NB4 (cell line): ENCODE data around the gene GRID1.

Source experiments
- DNase-seq: peaks from one replicate; pipeline ENCODE4 v3.0.0; 2010; ENCODE audit warnings: low read depth
- H3K4me3 ChIP-seq: one replicate; pipeline ENCODE4 v1.5.1; 2011; ENCODE audit warnings: mild to moderate bottlenecking, low read depth, low read length, moderate library complexity
- MAX ChIP-seq: IDR thresholded peaks from 2 replicates; pipeline ENCODE4 v1.6.1; 2011; ENCODE audit warnings: low read depth, low read length
- MYC ChIP-seq: IDR thresholded peaks from 2 replicates; pipeline ENCODE4 v1.6.1; 2011; ENCODE audit warnings: low read depth, low read length
- POLR2A ChIP-seq: IDR thresholded peaks from 2 replicates; pipeline ENCODE4 v1.6.1; 2011; ENCODE audit warnings: mild to moderate bottlenecking; ENCODE audit not compliant: insufficient read length; ENCODE audit errors: extremely low read depth
- TF ChIP-seq, protein P1 (sequence below): IDR thresholded peaks from one replicate; pipeline ENCODE4 v1.5.1; 2012; ENCODE audit warnings: low read depth, low read length

GRID1 gene

GRCh38 chr10:85661123-85661522, 705.5 kb downstream of the GRID1 start:
- DNase-seq = no peak
- H3K4me3 ChIP-seq = no peak overlapping the region
- TF ChIP-seq MYC = no peak
- TF ChIP-seq, protein P1, sequence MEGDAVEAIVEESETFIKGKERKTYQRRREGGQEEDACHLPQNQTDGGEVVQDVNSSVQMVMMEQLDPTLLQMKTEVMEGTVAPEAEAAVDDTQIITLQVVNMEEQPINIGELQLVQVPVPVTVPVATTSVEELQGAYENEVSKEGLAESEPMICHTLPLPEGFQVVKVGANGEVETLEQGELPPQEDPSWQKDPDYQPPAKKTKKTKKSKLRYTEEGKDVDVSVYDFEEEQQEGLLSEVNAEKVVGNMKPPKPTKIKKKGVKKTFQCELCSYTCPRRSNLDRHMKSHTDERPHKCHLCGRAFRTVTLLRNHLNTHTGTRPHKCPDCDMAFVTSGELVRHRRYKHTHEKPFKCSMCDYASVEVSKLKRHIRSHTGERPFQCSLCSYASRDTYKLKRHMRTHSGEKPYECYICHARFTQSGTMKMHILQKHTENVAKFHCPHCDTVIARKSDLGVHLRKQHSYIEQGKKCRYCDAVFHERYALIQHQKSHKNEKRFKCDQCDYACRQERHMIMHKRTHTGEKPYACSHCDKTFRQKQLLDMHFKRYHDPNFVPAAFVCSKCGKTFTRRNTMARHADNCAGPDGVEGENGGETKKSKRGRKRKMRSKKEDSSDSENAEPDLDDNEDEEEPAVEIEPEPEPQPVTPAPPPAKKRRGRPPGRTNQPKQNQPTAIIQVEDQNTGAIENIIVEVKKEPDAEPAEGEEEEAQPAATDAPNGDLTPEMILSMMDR = no peak
- no peak for TF ChIP-seq POLR2A
- no peak for TF ChIP-seq MAX

GRCh38 chr10:85659331-85659730, 707.3 kb downstream of the GRID1 start:
- DNase-seq = no peak
- H3K4me3 ChIP-seq = no peak overlapping the region
- TF ChIP-seq, protein P1 = no peak
- TF ChIP-seq MYC (no peak), POLR2A (no peak), MAX (no peak)

DNA sequence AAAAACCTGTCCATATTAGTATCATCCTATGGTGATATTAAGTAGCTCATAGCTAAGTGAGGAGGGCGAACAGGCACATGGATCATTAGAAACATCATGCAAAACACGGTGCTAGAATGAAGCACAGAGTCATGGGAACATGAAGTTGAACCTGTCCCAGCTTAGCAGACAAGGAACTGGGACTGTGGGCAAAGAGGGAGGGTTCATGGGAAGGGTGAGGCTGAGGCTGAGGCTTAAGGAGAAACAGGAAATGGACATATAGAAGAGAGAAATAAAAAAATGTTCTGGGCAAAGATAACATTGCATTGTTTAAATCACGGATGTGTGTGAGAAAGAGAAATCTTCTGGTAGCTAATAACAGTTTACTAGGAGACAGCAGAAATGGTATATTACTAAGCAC, 708.1 kb downstream of the GRID1 start:
- no peak for TF ChIP-seq MYC
- TF ChIP-seq POLR2A = no peak
- no peak for TF ChIP-seq MAX
- TF ChIP-seq, protein P1 = no peak
- DNase-seq = no peak
- no peak overlapping the region for H3K4me3 ChIP-seq

- no peak for TF ChIP-seq POLR2A
- TF ChIP-seq MYC = no peak
- TF ChIP-seq, protein P1 = no peak
- no peak for TF ChIP-seq MAX
Observed at GRCh38 chr10:85657476-85658113, 709.0 kb downstream of the GRID1 start.

DNA sequence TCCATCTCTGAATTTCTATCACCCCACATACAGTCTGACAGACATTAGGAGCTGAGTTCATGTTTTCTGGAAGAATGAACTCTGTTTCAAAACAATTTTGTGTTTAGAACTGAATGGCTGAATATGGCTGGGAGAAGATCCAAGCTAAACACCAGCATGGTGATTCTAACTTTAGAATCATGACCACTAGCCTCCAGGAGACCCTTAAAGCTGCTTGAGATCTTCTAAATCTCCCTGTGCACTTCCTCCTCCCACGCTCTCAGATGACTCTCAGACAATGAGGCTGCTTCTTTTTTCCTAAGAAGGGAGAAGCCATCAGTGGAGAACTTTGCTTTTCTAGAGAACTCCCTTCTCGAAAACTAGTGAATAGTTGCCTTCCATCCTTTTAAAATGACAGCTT, 711.2 kb downstream of the GRID1 start:
- H3K4me3 ChIP-seq = no peak overlapping the region
- no peak for TF ChIP-seq MAX
- TF ChIP-seq, protein P1 = no peak
- no peak for TF ChIP-seq POLR2A
- TF ChIP-seq MYC = no peak
- DNase-seq = no peak

More at GRCh38 chr10:85657476-85658113, 709.0 kb downstream of the GRID1 start:
- no peak overlapping the region for H3K4me3 ChIP-seq
- no peak for DNase-seq

DNA sequence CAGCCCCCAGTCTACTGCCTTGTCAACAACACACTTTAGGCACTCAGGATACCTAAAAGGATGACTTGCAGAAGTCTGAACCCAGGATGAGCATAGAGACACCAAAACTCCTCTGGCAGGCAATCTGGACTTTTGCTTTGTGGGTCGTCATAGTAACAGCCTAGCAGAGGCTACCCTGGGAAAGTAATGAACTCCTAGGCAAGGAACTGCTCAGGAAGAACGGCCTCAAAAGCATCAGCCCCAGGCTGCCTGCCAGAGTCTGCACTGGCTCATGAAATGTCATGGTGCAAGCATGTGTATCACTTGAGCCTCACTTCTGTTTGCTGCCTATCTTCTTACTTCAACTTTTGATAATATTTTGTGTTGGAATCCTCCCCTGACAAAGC, 715.1 kb downstream of the GRID1 start:
- no peak for DNase-seq
- TF ChIP-seq MYC (no peak), MAX (no peak), POLR2A (no peak)
- TF ChIP-seq, protein P1 = no peak
- no peak overlapping the region for H3K4me3 ChIP-seq
